NCI-H748 (cell line): ENCODE results near the gene TAL1.
"Not testable (repeated sequence)": the region's sequence is repeated elsewhere in the genome, so short reads cannot be mapped to it uniquely, and the experiment has no call there.

Source experiments
- DNase-seq: peaks from one replicate; lab custom pipeline; 2025; ENCODE audit not compliant: unreplicated experiment; lab: John Stamatoyannopoulos, UW

TAL1 gene

GRCh38 chr1:47232187-47232874 lies at the start of gene TAL1:
Gene TAL1 (minus strand): TSS chr1:47232225. CDS start chr1:47225888, 6,337 bp downstream.
- no peak for DNase-seq

- DNase-seq = no peak
These were observed 48.1 kb upstream of the TAL1 start for GRCh38 chr1:47280142-47280541.

GRCh38 chr1:47276850-47277249 lies 44.8 kb upstream of the TAL1 start:
- DNase-seq = no peak

GRCh38 chr1:47275811-47276210 lies 43.8 kb upstream of the TAL1 start:
- not testable (repeated sequence) for DNase-seq

GRCh38 chr1:47265529-47265928 lies 33.5 kb upstream of the TAL1 start:
- not testable (repeated sequence) for DNase-seq

GRCh38 chr1:47262787-47263413 lies 30.9 kb upstream of the TAL1 start:
- peak; percentile 19 for DNase-seq

- DNase-seq = no peak
These were observed 25.2 kb upstream of the TAL1 start for GRCh38 chr1:47257224-47257623.

- no peak for DNase-seq
These were observed 20.8 kb upstream of the TAL1 start for GRCh38 chr1:47252795-47253194.

GRCh38 chr1:47252369-47252768 lies 20.3 kb upstream of the TAL1 start:
- no peak for DNase-seq

- no peak for DNase-seq
These were observed 17.7 kb upstream of the TAL1 start for GRCh38 chr1:47249755-47250154.

GRCh38 chr1:47244339-47244862 lies 12.4 kb upstream of the TAL1 start:
- no peak for DNase-seq

GRCh38 chr1:47243910-47244309 lies 11.9 kb upstream of the TAL1 start:
- no peak for DNase-seq

GRCh38 chr1:47241114-47242113 lies 9.4 kb upstream of the TAL1 start:
- no peak for DNase-seq

- DNase-seq = no peak
These were observed 7.0 kb upstream of the TAL1 start for GRCh38 chr1:47238935-47239592.

- DNase-seq = no peak
These were observed 3.8 kb upstream of the TAL1 start for GRCh38 chr1:47235806-47236205.

- DNase-seq = no peak
These were observed 3.2 kb upstream of the TAL1 start for GRCh38 chr1:47235241-47235681.

- DNase-seq = no peak
These were observed 1.2 kb upstream of the TAL1 start for GRCh38 chr1:47233186-47233585.

GRCh38 chr1:47231301-47232186 lies 481 bp downstream of the TAL1 start:
- peak; percentile 7 for DNase-seq

- no peak for DNase-seq
These were observed 1.2 kb downstream of the TAL1 start for GRCh38 chr1:47230692-47231300.
